ENCODE results near the gene AUTS2.

GRCh38 chr7:70053421-70053820, 455.1 kb downstream of the AUTS2 start:
- no peak for TF ChIP-seq POLR2AphosphoS5 (IDR thresholded peaks at IDR 0.05; ENCODE audit: low read depth, low read length)
- no peak for TF ChIP-seq SPI1 (IDR thresholded peaks at IDR 0.05; ENCODE audit: low read depth, low read length)
- no peak for TF ChIP-seq POLR2A (IDR thresholded peaks at IDR 0.05; ENCODE audit: low read depth, low read length)

All from GM12891 (cell line).